NCI-H128 (cell line): Measurements from ENCODE around the gene CST8.

Experiments used
- DNase-seq: peaks from one replicate; lab custom pipeline; 2025; ENCODE audit not compliant: unreplicated experiment; lab: John Stamatoyannopoulos, UW

The CST8 gene

GRCh38 chr20:23519556-23519955 lies 28.6 kb downstream of the CST8 start:
- DNase-seq = no peak

GRCh38 chr20:23520185-23520584 lies 29.3 kb downstream of the CST8 start:
- no peak for DNase-seq

GRCh38 chr20:23524146-23524545 lies 33.2 kb downstream of the CST8 start:
- no peak for DNase-seq

- no peak for DNase-seq
Measured at GRCh38 chr20:23526850-23527249, 35.9 kb downstream of the CST8 start.

- no peak for DNase-seq
Measured at GRCh38 chr20:23528867-23529431, 38.0 kb downstream of the CST8 start.

GRCh38 chr20:23530937-23531567 lies 40.1 kb downstream of the CST8 start:
- DNase-seq = no peak

- no peak for DNase-seq
Measured at GRCh38 chr20:23532533-23532932, 41.6 kb downstream of the CST8 start.

- no peak for DNase-seq
Measured at GRCh38 chr20:23533161-23533560, 42.2 kb downstream of the CST8 start.

GRCh38 chr20:23534801-23535593 lies 44.1 kb downstream of the CST8 start:
- no peak for DNase-seq

- no peak for DNase-seq
Measured at GRCh38 chr20:23536328-23536974, 45.5 kb downstream of the CST8 start.

GRCh38 chr20:23537030-23537429 lies 46.1 kb downstream of the CST8 start:
- DNase-seq = no peak

- no peak for DNase-seq
Measured at GRCh38 chr20:23540624-23541023, 49.7 kb downstream of the CST8 start.

GRCh38 chr20:23541330-23541729 lies 50.4 kb downstream of the CST8 start:
- DNase-seq = no peak

GRCh38 chr20:23541776-23542175 lies 50.9 kb downstream of the CST8 start:
- DNase-seq = no peak

GRCh38 chr20:23542801-23543200 lies 51.9 kb downstream of the CST8 start:
- no peak for DNase-seq

- no peak for DNase-seq
Measured at GRCh38 chr20:23544133-23544532, 53.2 kb downstream of the CST8 start.
